ENCODE data around the gene RNF44. TPM values are rescaled to one million over a fixed set of nuclear protein-coding genes. Genes with fewer than 3 reads are reported as not detected.

RNF44 gene
- total RNA-seq, 2 donors from 2014 or later: 58.2 to 67.5 TPM

DNA sequence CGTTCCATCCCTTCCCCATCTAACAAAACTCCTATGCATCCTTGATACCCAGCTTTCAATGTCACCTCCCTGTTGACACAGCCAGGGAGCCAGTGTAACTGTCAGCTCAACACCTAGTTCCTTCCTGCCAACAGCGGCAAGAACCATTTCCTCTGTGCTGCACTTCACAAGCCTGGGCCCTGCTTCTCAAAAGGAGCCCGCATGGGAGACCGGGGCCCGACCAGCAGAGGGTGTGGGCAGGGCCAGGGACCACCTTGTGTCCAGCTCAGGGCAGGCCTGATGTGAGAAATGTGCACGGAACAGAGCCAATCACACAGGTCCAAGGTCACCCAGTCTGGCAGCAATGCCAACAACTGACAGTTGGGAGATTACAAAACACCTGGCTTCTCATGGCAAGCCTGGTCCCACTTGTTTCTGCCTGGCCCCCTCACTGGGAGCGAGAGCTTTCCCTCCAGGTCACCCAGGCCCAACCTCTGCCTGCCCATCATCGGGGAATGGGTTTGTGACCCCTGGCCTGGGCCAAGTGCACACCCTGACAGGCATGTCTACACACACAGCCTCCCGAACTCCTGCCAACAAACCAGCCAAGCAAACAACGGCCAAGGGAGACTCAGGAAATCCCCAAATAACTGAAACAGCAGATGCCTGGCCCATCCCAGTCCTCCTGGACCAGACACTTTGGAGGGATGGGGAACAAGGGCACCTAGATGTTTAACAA is 3.1 kb downstream of the RNF44 start:
- TF ChIP-seq, protein P1, sequence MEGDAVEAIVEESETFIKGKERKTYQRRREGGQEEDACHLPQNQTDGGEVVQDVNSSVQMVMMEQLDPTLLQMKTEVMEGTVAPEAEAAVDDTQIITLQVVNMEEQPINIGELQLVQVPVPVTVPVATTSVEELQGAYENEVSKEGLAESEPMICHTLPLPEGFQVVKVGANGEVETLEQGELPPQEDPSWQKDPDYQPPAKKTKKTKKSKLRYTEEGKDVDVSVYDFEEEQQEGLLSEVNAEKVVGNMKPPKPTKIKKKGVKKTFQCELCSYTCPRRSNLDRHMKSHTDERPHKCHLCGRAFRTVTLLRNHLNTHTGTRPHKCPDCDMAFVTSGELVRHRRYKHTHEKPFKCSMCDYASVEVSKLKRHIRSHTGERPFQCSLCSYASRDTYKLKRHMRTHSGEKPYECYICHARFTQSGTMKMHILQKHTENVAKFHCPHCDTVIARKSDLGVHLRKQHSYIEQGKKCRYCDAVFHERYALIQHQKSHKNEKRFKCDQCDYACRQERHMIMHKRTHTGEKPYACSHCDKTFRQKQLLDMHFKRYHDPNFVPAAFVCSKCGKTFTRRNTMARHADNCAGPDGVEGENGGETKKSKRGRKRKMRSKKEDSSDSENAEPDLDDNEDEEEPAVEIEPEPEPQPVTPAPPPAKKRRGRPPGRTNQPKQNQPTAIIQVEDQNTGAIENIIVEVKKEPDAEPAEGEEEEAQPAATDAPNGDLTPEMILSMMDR (IDR thresholded peaks at IDR 0.05): no peak
- H3K4me1 ChIP-seq: peaks cover 22% of the 10 kb centered on the region
- peak; percentile 69 for DNase-seq
- H3K36me3 ChIP-seq: peaks cover 7% of the 10 kb centered on the region
- H3K4me3 ChIP-seq: peak overlapping the region; percentile 81
- intact Hi-C loops (cut with DNase I): loop anchor here (10.0 kb wide), 1 partner anchor 119 kb away; the partner anchor contains the start of gene CLTB
- peak overlapping the region; percentile 97 for H3K27ac ChIP-seq
- peak overlapping the region; percentile 13 to 99 for H3K9ac ChIP-seq (ENCODE audit: low read depth in 2 of 2, low read length in 2 of 2)
- no peaks in the 10 kb centered on the region for H3K27me3 ChIP-seq
- no peaks in the 10 kb centered on the region for H3K9me3 ChIP-seq

DNA sequence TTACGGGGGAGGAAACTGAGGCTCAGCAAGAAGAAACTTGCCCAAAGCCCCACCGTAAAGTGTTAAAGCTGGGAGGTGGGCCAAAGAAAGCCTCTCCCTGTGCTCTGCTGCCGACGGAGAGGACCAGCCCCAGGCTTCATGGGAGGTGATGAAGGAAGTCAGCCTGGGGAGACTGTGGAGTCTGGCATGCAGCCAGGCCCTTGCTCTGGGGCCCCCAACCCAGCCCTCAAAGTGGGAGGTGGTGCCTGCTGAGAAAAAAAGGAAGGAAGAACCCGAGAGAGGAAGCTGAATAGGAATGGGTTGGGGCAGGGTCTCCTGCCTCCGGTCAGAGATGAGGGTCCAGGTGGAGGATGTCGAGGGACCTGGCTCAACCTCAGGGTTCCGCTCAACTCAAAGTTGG is 3.8 kb downstream of the RNF44 start:
- peak overlapping the region in 1 of 2 donors; percentile 99 for H3K9ac ChIP-seq (ENCODE audit: low read depth in 2 of 2, low read length in 2 of 2)
- peaks cover 22% of the 10 kb centered on the region for H3K4me1 ChIP-seq
- peak overlapping the region; percentile 81 for H3K4me3 ChIP-seq

DNA sequence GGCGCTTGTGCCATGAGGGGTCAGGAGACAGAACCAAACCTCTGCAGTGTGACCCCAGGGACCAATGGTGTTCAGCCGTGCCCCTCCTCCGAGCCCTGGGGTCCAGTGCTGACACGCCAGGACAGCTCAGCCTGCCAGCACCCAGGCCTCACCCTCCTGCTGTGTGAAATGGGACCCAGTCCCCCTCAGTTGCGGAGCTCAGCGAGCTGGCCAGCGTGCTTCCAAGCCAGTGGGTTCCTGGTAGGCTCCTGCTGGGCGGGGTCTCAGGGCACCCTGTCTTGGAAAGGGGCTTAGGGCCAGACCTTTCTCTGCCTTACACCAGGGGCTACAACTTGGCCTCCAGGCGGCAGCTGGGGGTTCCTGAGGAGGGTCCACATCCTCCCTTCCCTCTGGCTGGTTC is 4.4 kb downstream of the RNF44 start:
- Histone ChIP-seq H3K27me3 (no peaks in the 10 kb centered on the region), H3K27ac (peak overlapping the region; percentile 97), H3K36me3 (peaks cover 12% of the 10 kb centered on the region), H3K4me3 (no peak overlapping the region), H3K9me3 (no peaks in the 10 kb centered on the region), H3K9ac (ENCODE audit: low read depth in 2 of 2, low read length in 2 of 2) (no peak overlapping the region), H3K4me1 (peaks cover 22% of the 10 kb centered on the region)
- TF ChIP-seq, protein P1 (IDR thresholded peaks at IDR 0.05): no peak
- intact Hi-C loops (cut with DNase I): loop anchor here (10.0 kb wide), 1 partner anchor 118 kb away; the partner anchor contains the start of gene CLTB
- DNase-seq: no peak

More for the DNA sequence above, 3.8 kb downstream of the RNF44 start:
- no peaks in the 10 kb centered on the region for H3K27me3 ChIP-seq
- intact Hi-C loops (cut with DNase I): loop anchor here (10.0 kb wide), 1 partner anchor 119 kb away; the partner anchor contains the start of gene CLTB
- peaks cover 12% of the 10 kb centered on the region for H3K36me3 ChIP-seq
- DNase-seq: no peak
- peak overlapping the region; percentile 97 for H3K27ac ChIP-seq
- H3K9me3 ChIP-seq: no peaks in the 10 kb centered on the region
- TF ChIP-seq, protein P1 (IDR thresholded peaks at IDR 0.05): no peak

DNA sequence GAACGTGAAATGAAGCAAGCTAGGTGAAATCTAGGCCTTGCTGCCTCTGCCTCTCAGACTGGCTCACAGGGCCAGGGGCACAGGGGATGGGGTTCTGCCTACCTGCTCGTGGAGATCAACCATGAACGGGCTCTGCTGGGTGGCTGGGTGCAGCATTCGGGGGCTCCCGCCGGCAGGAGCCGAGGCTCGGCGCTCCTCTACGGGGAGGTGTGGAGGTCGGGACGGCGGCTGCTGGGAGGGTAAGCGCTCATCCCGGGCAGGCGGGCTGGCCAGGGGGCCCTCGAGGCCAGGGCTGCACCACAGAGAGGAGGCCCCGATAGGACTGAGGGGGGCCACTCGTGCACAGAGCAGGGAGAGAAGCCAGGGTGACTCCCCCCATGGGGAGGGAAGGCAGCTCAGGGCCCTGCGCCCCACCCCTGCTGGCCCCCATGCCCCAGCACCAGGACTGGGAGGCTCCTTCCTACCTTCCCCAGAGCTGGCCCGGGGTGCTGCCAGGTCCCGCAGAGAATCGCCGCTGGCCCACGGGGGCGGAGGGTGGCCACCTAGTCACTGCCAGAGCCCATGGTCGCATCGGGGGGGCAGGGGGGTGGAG is 5.2 kb downstream of the RNF44 start:
- Histone ChIP-seq H3K27ac (no peak overlapping the region), H3K27me3 (no peaks in the 10 kb centered on the region), H3K9me3 (no peaks in the 10 kb centered on the region), H3K36me3 (peaks cover 12% of the 10 kb centered on the region), H3K4me3 (no peak overlapping the region), H3K9ac (ENCODE audit: low read depth in 2 of 2, low read length in 2 of 2) (no peak overlapping the region), H3K4me1 (peaks cover 22% of the 10 kb centered on the region)
- no peak for DNase-seq
- intact Hi-C loops (cut with DNase I): loop anchor here (10.0 kb wide), 1 partner anchor 117 kb away; the partner anchor contains the start of gene CLTB
- TF ChIP-seq, protein P1 (IDR thresholded peaks at IDR 0.05): no peak

DNA sequence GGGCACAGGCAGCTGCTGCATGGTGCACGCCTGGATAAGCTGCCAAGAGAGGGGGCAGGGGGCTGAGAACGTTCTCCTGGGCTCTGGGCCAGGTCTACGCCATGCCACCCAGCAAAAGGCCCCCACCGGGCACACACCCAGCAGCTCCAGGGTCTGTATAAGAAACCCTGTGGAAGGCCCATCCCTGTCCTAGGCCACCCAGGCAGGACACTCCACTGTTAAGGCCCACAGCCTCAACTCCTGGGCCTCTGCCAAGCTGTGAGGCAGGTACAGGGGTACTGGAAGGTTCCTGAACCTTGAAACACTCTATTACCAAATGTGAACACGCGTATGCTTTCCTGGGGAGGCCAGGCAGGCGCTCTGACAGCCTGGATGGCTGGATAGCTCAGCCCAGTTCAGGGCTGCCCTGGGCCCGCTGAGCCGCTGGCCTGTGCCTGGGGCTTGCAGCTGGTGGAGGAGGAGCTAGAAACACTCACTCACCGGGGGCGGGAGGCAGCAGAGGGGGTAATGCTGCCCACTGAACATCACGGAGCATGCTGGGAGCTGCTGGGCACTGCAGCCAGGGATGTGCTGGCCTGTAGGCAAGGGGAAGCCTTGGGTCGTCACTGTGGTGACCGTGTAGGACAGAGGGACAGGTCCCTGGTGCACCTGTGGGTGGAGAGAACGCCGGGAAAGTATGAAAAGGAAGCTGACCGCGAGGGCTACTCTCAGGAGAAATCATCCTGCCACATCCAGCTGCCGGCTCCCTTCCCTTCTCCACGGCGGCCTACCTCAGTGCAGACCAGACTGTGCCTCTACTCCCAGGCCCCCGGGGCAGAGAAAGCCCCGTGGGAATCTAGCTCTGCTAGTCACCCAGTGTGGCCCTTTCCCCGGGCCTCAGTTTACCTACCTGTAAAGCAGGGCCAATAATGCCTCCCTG is 6.0 kb downstream of the RNF44 start:
- Histone ChIP-seq H3K27me3 (no peaks in the 10 kb centered on the region), H3K4me3 (no peak overlapping the region), H3K4me1 (peaks cover 22% of the 10 kb centered on the region), H3K27ac (no peak overlapping the region), H3K9ac (ENCODE audit: low read depth in 2 of 2, low read length in 2 of 2) (no peak overlapping the region), H3K36me3 (peaks cover 12% of the 10 kb centered on the region), H3K9me3 (no peaks in the 10 kb centered on the region)
- TF ChIP-seq, protein P1 (IDR thresholded peaks at IDR 0.05): no peak
- intact Hi-C loops (cut with DNase I): loop anchor here (10.0 kb wide), 1 partner anchor 116 kb away; the partner anchor contains the start of gene CLTB
- DNase-seq: no peak
